ENCODE results near the gene L3MBTL4.

L3MBTL4 gene

DNA sequence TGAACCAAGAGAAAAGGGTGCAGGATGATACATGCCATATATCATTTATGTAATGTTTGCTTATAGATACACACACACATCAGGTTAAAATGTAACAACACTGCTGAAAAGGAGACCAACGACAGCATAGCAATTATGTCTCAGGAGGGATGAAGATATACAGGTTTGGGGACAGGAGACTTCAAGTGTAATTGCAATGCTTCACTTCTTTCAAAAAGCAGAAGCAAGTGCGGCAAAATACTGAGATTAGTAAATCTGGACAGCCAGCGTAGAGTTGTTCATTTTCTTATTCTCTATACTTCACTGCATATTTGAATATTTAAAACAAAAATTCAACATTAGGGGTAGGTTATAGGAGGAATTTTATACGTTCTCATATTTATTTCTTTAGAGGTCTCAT is 87.2 kb downstream of the L3MBTL4 start:
- H3K23ac ChIP-seq (ENCODE audit: low read length in 2 of 2) = no peak overlapping the region
- peaks cover 7% of the 10 kb centered on the region for H3K9me3 ChIP-seq (ENCODE audit: control insufficient read depth, low read length)
- no peak overlapping the region for H3K27ac ChIP-seq (ENCODE audit: low read length, poor library complexity, severe bottlenecking)
- no peak overlapping the region for H2BK120ac ChIP-seq (ENCODE audit: low read depth, low read length)
- H2AK5ac ChIP-seq (ENCODE audit: low read length, severe bottlenecking) = no peak overlapping the region
- H3K9ac ChIP-seq (ENCODE audit: low read length) = no peak overlapping the region
- H3K4me3 ChIP-seq (ENCODE audit: insufficient read depth in 1 of 2, low read depth in 1 of 2, low read length in 2 of 2) = no peak overlapping the region
- no peaks in the 10 kb centered on the region for H3K36me3 ChIP-seq (ENCODE audit: control insufficient read depth in 1 of 2, insufficient read depth in 2 of 2, low read depth in 1 of 2, low read length in 2 of 2)
- no peak overlapping the region for H3K18ac ChIP-seq (ENCODE audit: low read depth in 1 of 2, low read length in 2 of 2)
- no peak overlapping the region for H2AFZ ChIP-seq (ENCODE audit: low read depth, low read length)
- H4K8ac ChIP-seq (ENCODE audit: low read length) = no peak overlapping the region
- no peaks in the 10 kb centered on the region for H3K79me1 ChIP-seq (replicated peaks; ENCODE audit: low read length, poor library complexity, severe bottlenecking)
- 45% methylated on average over 2 of the region's 4 CpGs for WGBS
- H4K91ac ChIP-seq (ENCODE audit: low read length) = no peak overlapping the region
- H3K4me1 ChIP-seq (ENCODE audit: control insufficient read depth, insufficient read depth, low read depth, low read length) = no peaks in the 10 kb centered on the region
- H3K27me3 ChIP-seq (ENCODE audit: control insufficient read depth in 1 of 2, insufficient read depth in 1 of 2, low read length in 2 of 2) = no peaks in the 10 kb centered on the region
- DNase-seq = no peak
- H2BK5ac ChIP-seq (ENCODE audit: low read depth, low read length, poor library complexity, severe bottlenecking) = no peak overlapping the region
- H2BK15ac ChIP-seq (ENCODE audit: low read depth, poor library complexity, severe bottlenecking) = no peak overlapping the region
- no peak overlapping the region for H3K14ac ChIP-seq (ENCODE audit: low read length in 2 of 2)
- H2BK12ac ChIP-seq (ENCODE audit: low read length in 2 of 2) = no peak overlapping the region
- no peak overlapping the region for H3K4me2 ChIP-seq (ENCODE audit: low read length, poor library complexity, severe bottlenecking)
- no peak overlapping the region for H3K4ac ChIP-seq (ENCODE audit: low read depth in 1 of 2, low read length in 2 of 2)

DNA sequence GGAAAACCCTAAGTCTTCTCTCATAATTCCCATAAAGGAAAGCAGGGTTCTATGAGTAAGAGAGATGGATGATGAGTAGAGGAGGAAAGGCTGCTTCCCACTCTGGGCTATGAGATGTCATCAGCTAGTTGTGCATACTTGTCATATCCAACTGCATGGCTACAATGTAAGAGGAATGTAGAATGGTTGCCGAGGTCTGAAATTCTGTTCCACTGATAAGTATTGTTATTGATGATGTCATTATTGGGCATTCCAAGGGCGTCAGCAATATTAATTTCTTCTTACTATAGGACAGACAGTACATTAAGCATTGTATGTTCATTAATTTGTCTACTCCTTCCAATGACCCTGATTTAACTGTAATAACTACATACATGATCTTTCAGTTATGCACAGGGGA is 88.1 kb downstream of the L3MBTL4 start:
- H2BK12ac ChIP-seq (ENCODE audit: low read length in 2 of 2) = no peak overlapping the region
- no peak overlapping the region for H2BK15ac ChIP-seq (ENCODE audit: low read depth, poor library complexity, severe bottlenecking)
- no peak overlapping the region for H2AFZ ChIP-seq (ENCODE audit: low read depth, low read length)
- H3K4ac ChIP-seq (ENCODE audit: low read depth in 1 of 2, low read length in 2 of 2) = no peak overlapping the region
- no peak overlapping the region for H3K4me2 ChIP-seq (ENCODE audit: low read length, poor library complexity, severe bottlenecking)
- no peaks in the 10 kb centered on the region for H3K79me1 ChIP-seq (replicated peaks; ENCODE audit: low read length, poor library complexity, severe bottlenecking)
- WGBS = 88% methylated on average over 1 of the region's 2 CpGs
- H3K23ac ChIP-seq (ENCODE audit: low read length in 2 of 2) = no peak overlapping the region
- no peak overlapping the region for H4K8ac ChIP-seq (ENCODE audit: low read length)
- H3K27me3 ChIP-seq (ENCODE audit: control insufficient read depth in 1 of 2, insufficient read depth in 1 of 2, low read length in 2 of 2) = no peaks in the 10 kb centered on the region
- no peak for DNase-seq
- no peak overlapping the region for H3K18ac ChIP-seq (ENCODE audit: low read depth in 1 of 2, low read length in 2 of 2)
- H3K4me3 ChIP-seq (ENCODE audit: insufficient read depth in 1 of 2, low read depth in 1 of 2, low read length in 2 of 2) = no peak overlapping the region
- no peak overlapping the region for H2AK5ac ChIP-seq (ENCODE audit: low read length, severe bottlenecking)
- H3K14ac ChIP-seq (ENCODE audit: low read length in 2 of 2) = no peak overlapping the region
- H2BK5ac ChIP-seq (ENCODE audit: low read depth, low read length, poor library complexity, severe bottlenecking) = no peak overlapping the region
- H3K27ac ChIP-seq (ENCODE audit: low read length, poor library complexity, severe bottlenecking) = no peak overlapping the region
- H3K9me3 ChIP-seq (ENCODE audit: control insufficient read depth, low read length) = peaks cover 7% of the 10 kb centered on the region
- H3K36me3 ChIP-seq (ENCODE audit: control insufficient read depth in 1 of 2, insufficient read depth in 2 of 2, low read depth in 1 of 2, low read length in 2 of 2) = no peaks in the 10 kb centered on the region
- no peak overlapping the region for H4K91ac ChIP-seq (ENCODE audit: low read length)
- H2BK120ac ChIP-seq (ENCODE audit: low read depth, low read length) = no peak overlapping the region
- H3K9ac ChIP-seq (ENCODE audit: low read length) = no peak overlapping the region
- H3K4me1 ChIP-seq (ENCODE audit: control insufficient read depth, insufficient read depth, low read depth, low read length) = no peaks in the 10 kb centered on the region

DNA sequence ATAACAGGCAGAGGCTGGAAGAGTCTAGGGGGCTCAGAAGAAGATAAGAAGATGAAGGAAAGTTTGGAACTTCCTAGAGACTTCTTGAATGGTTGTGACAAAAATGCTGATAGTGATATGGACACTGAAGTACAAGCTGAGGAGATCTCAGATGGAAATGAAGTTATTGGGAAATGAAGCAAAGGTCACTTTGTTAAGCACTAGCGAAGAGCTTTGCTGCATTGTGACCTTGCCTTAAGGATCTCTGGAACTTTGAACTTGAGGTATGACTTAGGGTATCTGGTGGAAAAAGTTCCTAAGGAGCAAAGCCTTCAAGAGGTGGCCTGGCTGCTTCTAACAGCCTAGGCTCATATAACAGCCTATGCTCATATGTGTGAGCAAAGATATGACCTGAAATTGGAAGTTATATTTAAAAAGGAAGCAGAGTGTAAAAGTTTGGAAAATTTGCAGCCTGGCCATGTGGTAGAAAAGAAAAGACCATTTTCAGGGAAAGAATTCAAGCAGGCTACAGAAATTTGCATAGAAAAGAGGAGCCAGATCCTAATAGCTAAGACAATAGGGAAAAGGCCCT is 91.3 kb downstream of the L3MBTL4 start:
- Histone ChIP-seq H3K4ac (ENCODE audit: low read depth in 1 of 2, low read length in 2 of 2) (no peak overlapping the region), H3K9ac (ENCODE audit: low read length) (no peak overlapping the region), H4K8ac (ENCODE audit: low read length) (no peak overlapping the region), H3K4me1 (ENCODE audit: control insufficient read depth, insufficient read depth, low read depth, low read length) (no peaks in the 10 kb centered on the region), H2BK15ac (ENCODE audit: low read depth, poor library complexity, severe bottlenecking) (no peak overlapping the region), H3K9me3 (ENCODE audit: control insufficient read depth, low read length) (peaks cover 7% of the 10 kb centered on the region), H3K23ac (ENCODE audit: low read length in 2 of 2) (no peak overlapping the region), H3K27me3 (ENCODE audit: control insufficient read depth in 1 of 2, insufficient read depth in 1 of 2, low read length in 2 of 2) (no peaks in the 10 kb centered on the region), H3K4me2 (ENCODE audit: low read length, poor library complexity, severe bottlenecking) (no peak overlapping the region), H2AFZ (ENCODE audit: low read depth, low read length) (no peak overlapping the region), H3K18ac (ENCODE audit: low read depth in 1 of 2, low read length in 2 of 2) (no peak overlapping the region), H2AK5ac (ENCODE audit: low read length, severe bottlenecking) (no peak overlapping the region), H3K36me3 (ENCODE audit: control insufficient read depth in 1 of 2, insufficient read depth in 2 of 2, low read depth in 1 of 2, low read length in 2 of 2) (no peaks in the 10 kb centered on the region), H3K27ac (ENCODE audit: low read length, poor library complexity, severe bottlenecking) (no peak overlapping the region), H3K4me3 (ENCODE audit: insufficient read depth in 1 of 2, low read depth in 1 of 2, low read length in 2 of 2) (no peak overlapping the region), H3K79me1 (replicated peaks; ENCODE audit: low read length, poor library complexity, severe bottlenecking) (no peaks in the 10 kb centered on the region), H2BK120ac (ENCODE audit: low read depth, low read length) (no peak overlapping the region), H2BK5ac (ENCODE audit: low read depth, low read length, poor library complexity, severe bottlenecking) (no peak overlapping the region), H2BK12ac (ENCODE audit: low read length in 2 of 2) (no peak overlapping the region), H3K14ac (ENCODE audit: low read length in 2 of 2) (no peak overlapping the region), H4K91ac (ENCODE audit: low read length) (no peak overlapping the region)
- no peak for DNase-seq
- WGBS = 24% methylated on average over 1 of the region's 1 CpG

DNA sequence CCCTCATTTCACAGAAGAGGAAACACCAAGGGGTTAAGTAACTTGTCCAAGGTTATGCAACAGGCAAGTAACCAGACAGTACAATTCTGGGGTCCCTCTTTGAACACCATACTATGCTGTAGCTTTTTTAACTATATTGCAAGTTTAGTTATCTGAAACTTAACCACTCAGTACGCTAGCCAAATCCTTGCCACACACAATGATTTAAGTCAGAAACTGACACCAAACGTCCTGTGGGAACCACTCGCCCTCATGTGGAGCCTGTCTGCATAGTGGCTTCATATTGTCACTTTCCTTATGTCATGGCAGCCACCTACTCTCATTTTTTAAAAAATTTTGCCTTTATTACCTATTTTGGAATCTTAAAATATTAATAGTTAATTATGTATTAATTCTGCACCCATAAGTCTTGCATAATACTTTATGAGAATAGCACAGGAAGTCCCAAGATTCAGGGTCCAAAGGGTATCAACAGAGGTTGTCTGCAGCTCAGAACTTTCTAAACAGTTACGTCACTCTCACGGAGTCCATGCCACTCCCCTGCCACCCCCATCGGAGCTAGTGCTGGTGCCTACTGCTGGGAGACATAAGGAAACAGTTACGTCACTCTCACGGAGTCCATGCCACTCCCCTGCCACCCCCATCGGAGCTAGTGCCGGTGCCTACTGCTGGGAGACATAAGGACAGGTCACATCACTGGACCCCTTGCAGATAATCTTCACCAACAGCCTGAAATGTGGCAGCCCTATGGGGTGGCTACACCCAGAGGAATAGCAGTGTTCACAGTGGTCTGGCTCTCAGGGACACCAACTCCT is 99.0 kb downstream of the L3MBTL4 start:
- Histone ChIP-seq H3K9ac (ENCODE audit: low read length) (no peak overlapping the region), H3K79me1 (replicated peaks; ENCODE audit: low read length, poor library complexity, severe bottlenecking) (no peaks in the 10 kb centered on the region), H3K27ac (ENCODE audit: low read length, poor library complexity, severe bottlenecking) (no peak overlapping the region), H2AFZ (ENCODE audit: low read depth, low read length) (no peak overlapping the region), H3K9me3 (ENCODE audit: control insufficient read depth, low read length) (peaks cover 4% of the 10 kb centered on the region), H3K4ac (ENCODE audit: low read depth in 1 of 2, low read length in 2 of 2) (no peak overlapping the region), H4K8ac (ENCODE audit: low read length) (no peak overlapping the region), H2BK15ac (ENCODE audit: low read depth, poor library complexity, severe bottlenecking) (no peak overlapping the region), H2BK5ac (ENCODE audit: low read depth, low read length, poor library complexity, severe bottlenecking) (no peak overlapping the region), H3K4me1 (ENCODE audit: control insufficient read depth, insufficient read depth, low read depth, low read length) (no peaks in the 10 kb centered on the region), H3K27me3 (ENCODE audit: control insufficient read depth in 1 of 2, insufficient read depth in 1 of 2, low read length in 2 of 2) (no peaks in the 10 kb centered on the region), H3K14ac (ENCODE audit: low read length in 2 of 2) (no peak overlapping the region), H3K4me3 (ENCODE audit: insufficient read depth in 1 of 2, low read depth in 1 of 2, low read length in 2 of 2) (no peak overlapping the region), H3K36me3 (ENCODE audit: control insufficient read depth in 1 of 2, insufficient read depth in 2 of 2, low read depth in 1 of 2, low read length in 2 of 2) (no peaks in the 10 kb centered on the region), H2BK120ac (ENCODE audit: low read depth, low read length) (no peak overlapping the region), H2AK5ac (ENCODE audit: low read length, severe bottlenecking) (no peak overlapping the region), H3K23ac (ENCODE audit: low read length in 2 of 2) (no peak overlapping the region), H3K18ac (ENCODE audit: low read depth in 1 of 2, low read length in 2 of 2) (no peak overlapping the region), H2BK12ac (ENCODE audit: low read length in 2 of 2) (no peak overlapping the region), H4K91ac (ENCODE audit: low read length) (no peak overlapping the region), H3K4me2 (ENCODE audit: low read length, poor library complexity, severe bottlenecking) (no peak overlapping the region)
- no peak for DNase-seq
- 56% methylated on average over 10 of the region's 10 CpGs for WGBS
